NCI-H345 treated with DMSO at 0.1 percent for 48 hours (cell line): Measurements from ENCODE around the gene OTX2.

Experiments
- DNase-seq: peaks from one replicate; lab custom pipeline; 2025; ENCODE audit not compliant: unreplicated experiment; lab: John Stamatoyannopoulos, UW

The OTX2 gene

GRCh38 chr14:56810147-56810719, at the start of gene OTX2:
OTX2 (minus strand) TSS chr14:56810479; CDS start chr14:56805456, 5,023 bp downstream.
- DNase-seq = no peak

DNA sequence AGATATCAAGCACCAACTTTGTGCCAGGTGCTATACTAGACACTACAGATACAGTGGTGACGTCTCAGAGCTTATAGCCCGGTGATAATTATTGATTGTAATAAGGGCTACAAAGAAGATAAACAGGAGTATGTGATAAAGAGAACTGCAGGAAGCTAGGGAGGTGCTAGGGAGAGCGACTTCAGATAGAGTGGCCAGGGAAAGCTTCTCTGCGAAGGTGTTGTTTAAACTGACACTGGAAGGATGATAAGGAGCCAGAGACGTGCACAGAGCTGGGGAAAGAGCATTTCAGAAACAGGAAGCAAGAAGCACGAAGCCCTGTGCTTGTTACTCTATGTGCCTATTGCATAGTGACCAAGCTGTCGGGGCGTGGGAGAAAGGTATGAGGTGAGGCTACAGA, 48.1 kb upstream of the OTX2 start:
- no peak for DNase-seq

GRCh38 chr14:56857216-56857615, 46.9 kb upstream of the OTX2 start:
- no peak for DNase-seq

- DNase-seq = peak; percentile 30
Measured at GRCh38 chr14:56855891-56856461, 45.7 kb upstream of the OTX2 start.

GRCh38 chr14:56854325-56854724, 44.0 kb upstream of the OTX2 start:
- DNase-seq = peak; percentile 20

DNA sequence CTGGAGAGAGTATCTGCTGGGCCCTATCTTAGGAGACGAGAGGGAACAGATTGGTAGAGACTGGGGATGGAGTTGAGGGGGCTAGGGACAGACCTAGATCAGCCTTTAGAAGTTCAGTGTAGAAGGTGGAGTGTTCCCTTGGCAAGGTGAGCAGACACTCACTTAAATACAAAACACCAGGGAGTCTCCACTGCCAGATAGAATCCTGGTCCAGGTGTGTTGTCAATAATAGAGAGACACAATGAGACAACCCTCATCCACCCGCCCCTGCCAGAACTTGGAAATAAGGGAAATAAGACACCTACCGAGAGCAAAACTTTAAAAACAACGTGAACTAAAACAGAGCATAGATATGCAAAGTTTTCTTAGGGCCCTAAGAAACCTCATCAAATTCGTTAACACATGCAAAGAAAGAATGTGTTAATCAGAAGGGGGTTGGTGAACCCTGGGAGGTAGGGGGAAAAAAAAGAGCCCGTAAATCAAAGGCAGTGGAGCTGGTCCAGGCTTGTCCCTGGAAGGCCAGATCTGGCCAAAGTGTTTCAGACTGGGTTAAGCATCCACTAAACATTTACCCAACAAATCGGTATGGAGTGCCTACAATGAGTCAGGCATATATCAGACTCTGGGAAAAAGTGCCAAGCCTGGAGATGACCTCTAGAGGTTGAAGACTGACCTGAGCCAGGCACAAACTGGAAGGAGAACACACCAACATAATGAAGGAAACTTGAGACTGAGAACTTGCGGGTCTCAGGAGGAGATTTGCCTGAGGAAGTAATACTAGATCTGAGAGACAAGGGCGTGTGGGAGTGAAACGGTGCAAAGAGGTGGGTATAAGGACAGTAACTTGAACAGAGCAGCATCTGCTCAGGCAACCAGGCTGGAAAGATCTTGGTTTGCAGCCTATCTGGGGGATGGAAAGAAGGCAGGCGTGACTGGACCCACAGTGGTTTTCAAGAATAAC, 37.0 kb upstream of the OTX2 start:
- DNase-seq = no peak

GRCh38 chr14:56844406-56845002, 34.2 kb upstream of the OTX2 start:
- no peak for DNase-seq

GRCh38 chr14:56841611-56842010, 31.3 kb upstream of the OTX2 start:
- no peak for DNase-seq

GRCh38 chr14:56840221-56840620, 29.9 kb upstream of the OTX2 start:
- no peak for DNase-seq

DNA sequence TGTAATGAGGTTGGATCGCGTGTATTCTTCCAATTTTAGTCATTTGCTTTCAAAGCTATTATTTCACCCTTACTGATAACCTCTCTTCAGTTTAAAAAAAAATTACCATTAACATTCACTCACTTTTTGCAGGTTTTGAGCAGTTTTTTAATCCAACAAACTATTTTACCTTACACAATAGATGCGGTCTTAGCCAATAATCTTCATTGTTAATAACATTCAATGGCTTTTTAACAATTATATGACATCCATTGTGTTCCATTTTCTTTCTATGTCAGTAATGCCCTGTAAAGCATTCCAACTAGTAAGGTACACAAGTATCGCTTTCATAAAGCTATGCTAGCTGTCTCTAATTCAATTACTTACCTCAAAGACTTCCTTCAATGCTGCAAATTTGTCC, 18.9 kb upstream of the OTX2 start:
- no peak for DNase-seq

DNA sequence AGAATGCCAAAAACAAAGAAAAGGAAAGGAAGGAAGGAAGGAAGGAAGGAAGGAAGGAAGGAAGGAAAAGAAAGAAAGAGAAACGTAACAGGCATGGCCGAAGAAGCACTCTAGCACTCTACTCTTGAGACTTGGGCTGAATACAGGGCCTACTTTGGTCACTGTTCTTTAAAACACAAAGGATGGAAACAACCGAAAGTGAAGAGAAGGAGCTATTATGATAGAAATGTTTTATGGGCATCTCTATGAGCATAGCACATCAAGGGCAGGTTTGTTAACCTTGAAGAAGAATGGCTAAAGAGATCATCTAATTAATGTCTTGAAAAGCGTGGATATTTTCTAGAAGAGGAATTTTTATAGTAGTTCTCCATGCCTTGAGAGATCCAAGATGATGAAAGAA, 15.9 kb upstream of the OTX2 start:
- DNase-seq = no peak

GRCh38 chr14:56821805-56822610, 11.7 kb upstream of the OTX2 start:
- no peak for DNase-seq

DNA sequence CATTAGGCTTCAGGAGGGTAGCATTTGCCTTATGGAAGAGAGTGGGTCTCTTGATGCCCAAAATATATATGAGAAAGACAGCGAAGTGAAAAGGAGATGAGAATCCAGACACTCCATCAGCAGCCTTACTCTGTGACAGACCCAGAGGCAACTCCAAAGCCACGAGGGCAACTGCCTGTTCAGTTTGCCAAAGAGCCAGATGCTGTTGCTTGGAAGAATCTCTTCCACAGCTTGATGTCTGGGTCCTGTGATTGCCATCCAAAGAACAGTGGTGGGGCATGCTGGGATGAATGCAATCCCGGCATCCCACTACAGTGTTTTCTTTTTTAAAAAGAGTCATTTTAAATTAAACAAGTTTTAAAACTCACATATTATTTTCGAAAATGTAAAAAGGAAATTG, 10.9 kb upstream of the OTX2 start:
- no peak for DNase-seq

DNA sequence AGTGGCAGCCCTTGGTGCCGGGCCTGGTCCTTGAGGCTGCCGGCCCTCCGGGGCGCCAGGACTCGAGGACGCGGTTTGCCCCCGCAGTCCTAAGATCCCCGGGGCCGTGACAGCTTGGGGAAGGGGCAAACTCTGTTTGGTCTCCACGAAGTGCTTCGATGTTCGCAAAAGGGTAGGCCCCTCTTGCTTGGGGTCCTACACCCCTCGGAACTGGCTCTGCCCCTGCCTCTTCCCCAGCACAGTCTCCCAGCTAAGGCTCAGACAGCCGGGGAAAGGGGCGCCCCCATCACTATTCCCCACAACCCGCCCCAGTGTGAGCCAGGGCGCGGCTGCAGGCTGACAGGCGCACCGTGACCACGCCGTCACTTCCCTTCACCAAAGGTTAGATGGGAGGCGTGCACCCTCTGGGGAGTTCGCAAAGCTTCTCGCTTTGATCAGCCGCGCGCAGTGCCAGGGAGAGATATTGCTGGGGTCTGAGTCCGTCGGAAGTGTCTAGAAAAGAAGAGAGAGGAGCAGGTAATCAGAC, 7.2 kb upstream of the OTX2 start:
- no peak for DNase-seq

DNA sequence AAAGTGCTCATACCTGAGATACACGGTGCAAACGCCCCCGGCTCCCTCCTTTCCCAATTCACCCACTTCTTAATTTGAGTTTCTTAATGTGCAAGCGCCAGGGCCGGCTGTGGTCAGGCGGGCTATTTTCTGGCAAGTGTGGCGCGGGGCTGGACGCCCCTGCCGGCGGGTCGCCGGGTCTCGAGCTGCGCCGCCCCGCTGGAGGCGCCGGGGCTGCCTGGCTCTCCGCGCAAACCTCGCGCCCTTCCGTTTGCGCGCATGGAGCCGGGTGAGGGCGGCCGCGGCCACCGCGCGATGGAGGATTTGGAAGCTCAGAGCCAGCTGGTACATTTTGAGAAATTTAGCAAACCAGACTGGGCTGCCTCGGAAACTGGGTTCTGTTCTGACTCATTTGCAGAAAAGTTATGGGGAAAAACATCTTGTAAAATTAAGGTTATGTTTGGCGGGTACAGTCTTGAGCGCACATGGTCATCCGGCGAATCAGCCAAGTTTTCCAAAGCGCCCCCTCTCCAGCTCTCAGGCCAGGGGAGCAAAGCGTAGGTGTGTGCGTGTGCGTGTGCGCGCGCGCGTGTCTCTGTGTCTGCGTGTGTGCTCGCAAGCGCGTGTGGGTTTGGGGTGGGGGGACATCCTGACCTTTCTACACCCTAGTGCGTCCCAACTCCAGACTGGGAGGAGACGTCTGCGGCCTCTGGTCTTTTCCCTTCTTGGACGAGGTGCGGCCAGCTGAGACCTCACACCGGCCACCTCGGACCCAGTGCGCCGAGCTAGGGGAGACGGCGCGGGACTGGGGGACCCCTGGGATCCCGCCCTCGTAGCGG, 6.5 kb upstream of the OTX2 start:
- DNase-seq = no peak

GRCh38 chr14:56815745-56816144, 5.5 kb upstream of the OTX2 start:
- DNase-seq = no peak

DNA sequence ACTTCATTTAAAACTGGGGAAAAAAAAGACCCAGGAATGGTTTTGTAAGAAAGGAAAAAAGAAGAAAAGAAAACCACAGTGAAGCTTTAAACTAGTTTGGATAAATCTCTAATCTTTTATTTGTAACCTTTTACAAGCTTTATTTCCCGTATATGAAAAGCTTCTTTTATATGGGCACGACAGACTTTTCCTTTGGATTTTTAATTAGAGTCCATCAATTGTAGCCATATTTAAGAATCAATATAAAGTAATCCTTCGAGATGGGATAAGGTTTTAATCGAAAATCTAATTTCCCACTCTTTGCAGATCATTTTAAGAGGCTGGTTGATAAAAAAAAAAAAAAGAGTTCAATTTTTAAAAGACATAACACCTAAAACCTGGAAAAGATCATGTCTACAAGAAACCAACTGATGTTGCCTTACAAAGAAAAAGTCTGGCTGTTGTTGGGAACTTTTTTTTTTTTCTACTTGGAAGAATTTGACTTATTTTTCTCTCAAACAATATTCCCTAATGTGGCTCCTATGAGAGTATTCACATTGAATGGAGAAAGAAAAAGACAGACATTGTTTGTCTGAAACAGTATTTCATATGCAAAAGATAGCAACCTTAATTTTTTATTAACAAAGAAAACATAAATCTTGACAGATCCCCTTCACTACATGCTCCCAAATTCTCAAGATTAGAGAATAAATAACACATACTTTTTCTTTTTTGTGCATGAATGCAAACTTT, 4.9 kb upstream of the OTX2 start:
- DNase-seq = no peak

DNA sequence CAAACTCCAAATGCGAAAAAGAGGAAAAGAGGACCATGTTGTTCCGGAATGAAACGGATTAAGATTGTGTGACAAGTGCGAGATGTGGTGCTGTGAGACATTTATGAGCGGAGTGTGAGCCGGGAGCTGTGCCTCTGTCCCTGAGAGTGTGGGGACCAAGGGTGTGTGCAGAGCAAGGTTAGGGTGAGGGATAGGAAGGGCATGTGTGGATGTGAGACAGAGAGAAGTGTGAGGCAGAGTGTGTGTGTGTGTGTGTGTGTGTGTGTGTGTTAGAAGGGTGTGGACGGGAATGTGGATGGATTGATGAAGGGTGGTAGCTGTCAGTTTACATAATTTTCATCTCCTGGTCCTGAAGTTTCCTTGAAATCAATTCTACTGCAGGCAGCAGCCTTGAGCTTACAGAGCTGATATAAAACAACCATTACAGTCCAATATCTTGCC, 4.3 kb upstream of the OTX2 start:
- no peak for DNase-seq

DNA sequence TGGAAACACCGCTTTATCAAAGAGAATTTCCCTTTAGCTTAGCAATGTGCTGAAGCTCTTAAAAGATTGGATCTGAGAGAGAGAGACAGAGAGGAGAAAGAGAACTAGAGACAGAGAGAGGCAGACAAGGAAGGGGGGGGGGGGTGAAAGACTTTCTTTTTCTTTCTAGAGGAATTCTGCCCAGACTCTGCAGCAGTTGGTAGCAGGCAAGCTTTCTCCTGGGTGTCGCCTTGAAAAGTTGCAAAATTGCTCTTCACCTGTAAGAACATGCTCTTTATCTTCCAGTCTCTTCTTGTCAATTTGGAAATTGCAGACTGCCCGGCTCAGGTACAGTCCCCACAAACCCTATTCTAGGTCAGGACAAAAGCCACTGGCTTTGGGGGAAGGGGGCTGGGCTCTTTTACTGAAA, 2.9 kb upstream of the OTX2 start:
- no peak for DNase-seq
